Lower lobe of right lung (tissue), 2 donors: ENCODE results near the gene ARHGAP8. TPM values are rescaled to one million over a fixed set of nuclear protein-coding genes. Genes with fewer than 3 reads are reported as not detected.
"Not testable (repeated sequence)": the region's sequence is repeated elsewhere in the genome, so short reads cannot be mapped to it uniquely, and the experiment has no call there.

ENCODE experiments used
- ATAC-seq, 2 donors: fragments of 200-7000 bp; cut with Tn5 transposase; one replicate each; pipeline ENCODE4 v1.9.1; 2020 to 2022; ENCODE audit warnings: mild to moderate bottlenecking in 2 of 2, moderate library complexity in 2 of 2
- DNase-seq: peaks from one replicate; pipeline ENCODE4 v3.0.0-alpha.2; 2020
- H3K27ac ChIP-seq: fragments of 200-600 bp; one replicate; pipeline ENCODE4 v1.8.0; 2022
- H3K27me3 ChIP-seq: fragments of 200-600 bp; one replicate; pipeline ENCODE4 v1.8.0; 2022; ENCODE audit warnings: low read depth
- H3K36me3 ChIP-seq: fragments of 200-600 bp; one replicate; pipeline ENCODE4 v1.8.0; 2022; ENCODE audit warnings: mild to moderate bottlenecking
- H3K4me1 ChIP-seq: fragments of 200-600 bp; one replicate; pipeline ENCODE4 v1.8.0; 2022
- H3K4me3 ChIP-seq: fragments of 200-600 bp; one replicate; pipeline ENCODE4 v1.8.0; 2022; ENCODE audit warnings: mild to moderate bottlenecking
- H3K9me3 ChIP-seq: fragments of 200-600 bp; one replicate; pipeline ENCODE4 v1.8.0; 2022
- intact Hi-C: fragments of 100-400 bp; cut with DNase I; formaldehyde crosslinking; loops from one replicate; pipeline ENCODE4 v1.11.0; 2022
- total RNA-seq: library from RNA; stranded (reverse); fragmentation: NEBNext Ultra II Directional; extraction: Animal tissue kit (Norgen Biotek cat#: 25700); gene quantifications from one replicate; pipeline ENCODE4 v1.2.1, GENCODE V29; 2021
- TF ChIP-seq, protein P1 (sequence below): fragments of 200-600 bp; IDR thresholded peaks from one replicate; pipeline ENCODE4 v1.8.0; 2022; ENCODE audit warnings: antibody characterized with exemption, mild to moderate bottlenecking
- donor health status: DM: no; HTN: yes; CAD: no; lungs with severe emphysema.

Gene ARHGAP8
- total RNA-seq, 1 donor from 2014 or later = 18.2 TPM

- intact Hi-C loops = no loop called here
- no peaks in the 10 kb centered on the region for H3K4me1 ChIP-seq
- no peak overlapping the region for H3K4me3 ChIP-seq
- DNase-seq (no peak), ATAC-seq (no peak)
- H3K27ac ChIP-seq = no peak overlapping the region
- H3K9me3 ChIP-seq = no peaks in the 10 kb centered on the region
- no peaks in the 10 kb centered on the region for H3K36me3 ChIP-seq
- H3K27me3 ChIP-seq = peaks cover 6% of the 10 kb centered on the region
- TF ChIP-seq, protein P1, sequence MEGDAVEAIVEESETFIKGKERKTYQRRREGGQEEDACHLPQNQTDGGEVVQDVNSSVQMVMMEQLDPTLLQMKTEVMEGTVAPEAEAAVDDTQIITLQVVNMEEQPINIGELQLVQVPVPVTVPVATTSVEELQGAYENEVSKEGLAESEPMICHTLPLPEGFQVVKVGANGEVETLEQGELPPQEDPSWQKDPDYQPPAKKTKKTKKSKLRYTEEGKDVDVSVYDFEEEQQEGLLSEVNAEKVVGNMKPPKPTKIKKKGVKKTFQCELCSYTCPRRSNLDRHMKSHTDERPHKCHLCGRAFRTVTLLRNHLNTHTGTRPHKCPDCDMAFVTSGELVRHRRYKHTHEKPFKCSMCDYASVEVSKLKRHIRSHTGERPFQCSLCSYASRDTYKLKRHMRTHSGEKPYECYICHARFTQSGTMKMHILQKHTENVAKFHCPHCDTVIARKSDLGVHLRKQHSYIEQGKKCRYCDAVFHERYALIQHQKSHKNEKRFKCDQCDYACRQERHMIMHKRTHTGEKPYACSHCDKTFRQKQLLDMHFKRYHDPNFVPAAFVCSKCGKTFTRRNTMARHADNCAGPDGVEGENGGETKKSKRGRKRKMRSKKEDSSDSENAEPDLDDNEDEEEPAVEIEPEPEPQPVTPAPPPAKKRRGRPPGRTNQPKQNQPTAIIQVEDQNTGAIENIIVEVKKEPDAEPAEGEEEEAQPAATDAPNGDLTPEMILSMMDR = no peak
These were observed 43.6 kb downstream of the ARHGAP8 start for GRCh38 chr22:44795701-44796630.

DNA sequence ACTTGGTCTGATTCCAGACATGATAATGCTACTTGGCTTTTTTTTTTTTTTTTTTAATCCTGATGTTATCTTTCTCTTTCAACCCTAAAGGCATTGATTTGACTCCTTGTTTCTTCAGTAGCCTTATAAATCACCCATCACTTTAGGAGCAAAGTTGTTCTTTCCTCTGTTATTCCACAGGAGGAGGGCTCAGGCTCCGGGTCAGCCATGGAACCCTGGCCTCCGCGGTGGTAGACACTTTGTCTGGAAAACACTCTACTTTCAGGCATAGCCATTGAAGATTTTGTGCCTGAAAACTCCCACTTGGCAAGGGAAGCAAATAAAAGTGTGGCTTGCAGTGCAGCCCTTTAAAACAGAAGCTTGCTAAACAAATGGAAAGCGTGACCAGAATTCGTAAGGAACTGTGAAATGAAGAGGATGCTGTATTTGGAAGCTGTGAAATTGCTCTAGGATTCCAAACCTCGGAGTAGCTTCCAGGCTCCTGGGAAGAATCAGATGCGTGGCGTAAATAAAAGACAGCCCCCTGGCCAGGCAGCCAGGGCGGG lies 44.9 kb downstream of the ARHGAP8 start:
- TF ChIP-seq, protein P1 = no peak
- Histone ChIP-seq H3K27me3 (peaks cover 6% of the 10 kb centered on the region), H3K36me3 (no peaks in the 10 kb centered on the region), H3K4me1 (no peaks in the 10 kb centered on the region), H3K27ac (no peak overlapping the region), H3K4me3 (no peak overlapping the region), H3K9me3 (no peaks in the 10 kb centered on the region)
- no peak for DNase-seq
- ATAC-seq = no peak
- intact Hi-C loops = no loop called here

GRCh38 chr22:44799077-44799945 lies 46.9 kb downstream of the ARHGAP8 start:
- intact Hi-C loops = no loop called here
- H3K36me3 ChIP-seq = no peaks in the 10 kb centered on the region
- H3K27me3 ChIP-seq = peaks cover 6% of the 10 kb centered on the region
- TF ChIP-seq, protein P1 = no peak
- H3K9me3 ChIP-seq = no peaks in the 10 kb centered on the region
- no peaks in the 10 kb centered on the region for H3K4me1 ChIP-seq
- H3K27ac ChIP-seq = no peak overlapping the region
- ATAC-seq = no peak
- no peak for DNase-seq
- no peak overlapping the region for H3K4me3 ChIP-seq

- H3K36me3 ChIP-seq, H3K4me3 ChIP-seq, H3K9me3 ChIP-seq, H3K27ac ChIP-seq, DNase-seq, H3K4me1 ChIP-seq, ATAC-seq, H3K27me3 ChIP-seq, intact Hi-C loops: not testable (repeated sequence)
These were observed 47.7 kb downstream of the ARHGAP8 start for GRCh38 chr22:44799946-44800634.

DNA sequence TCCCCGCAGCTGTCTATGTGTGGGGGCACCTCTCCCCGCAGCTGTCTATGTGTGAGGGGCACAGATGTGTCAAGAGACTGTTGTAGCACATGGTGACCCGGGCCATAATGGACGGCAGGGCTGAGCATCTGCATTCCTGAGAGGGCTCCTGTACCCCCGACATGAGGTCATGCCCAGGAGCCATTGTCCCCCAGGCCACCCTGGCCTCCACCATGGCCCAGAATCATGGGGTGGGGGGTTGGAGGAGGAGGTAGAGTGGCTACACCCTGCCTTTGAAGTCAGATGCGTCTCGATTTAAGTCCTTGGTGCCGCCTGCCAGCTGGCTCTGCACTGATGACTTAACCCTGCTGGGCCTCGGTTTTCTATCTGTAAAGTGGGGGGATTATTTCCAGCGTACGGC lies 49.1 kb downstream of the ARHGAP8 start:
- ATAC-seq = no peak
- intact Hi-C loops = no loop called here
- DNase-seq = no peak
- no peak overlapping the region for H3K27ac ChIP-seq
- H3K4me1 ChIP-seq = no peaks in the 10 kb centered on the region
- no peaks in the 10 kb centered on the region for H3K36me3 ChIP-seq
- no peaks in the 10 kb centered on the region for H3K9me3 ChIP-seq
- TF ChIP-seq, protein P1 = no peak
- H3K27me3 ChIP-seq = no peaks in the 10 kb centered on the region
- H3K4me3 ChIP-seq = no peak overlapping the region
